ENCODE measurements around the gene ZFYVE21.

DNA sequence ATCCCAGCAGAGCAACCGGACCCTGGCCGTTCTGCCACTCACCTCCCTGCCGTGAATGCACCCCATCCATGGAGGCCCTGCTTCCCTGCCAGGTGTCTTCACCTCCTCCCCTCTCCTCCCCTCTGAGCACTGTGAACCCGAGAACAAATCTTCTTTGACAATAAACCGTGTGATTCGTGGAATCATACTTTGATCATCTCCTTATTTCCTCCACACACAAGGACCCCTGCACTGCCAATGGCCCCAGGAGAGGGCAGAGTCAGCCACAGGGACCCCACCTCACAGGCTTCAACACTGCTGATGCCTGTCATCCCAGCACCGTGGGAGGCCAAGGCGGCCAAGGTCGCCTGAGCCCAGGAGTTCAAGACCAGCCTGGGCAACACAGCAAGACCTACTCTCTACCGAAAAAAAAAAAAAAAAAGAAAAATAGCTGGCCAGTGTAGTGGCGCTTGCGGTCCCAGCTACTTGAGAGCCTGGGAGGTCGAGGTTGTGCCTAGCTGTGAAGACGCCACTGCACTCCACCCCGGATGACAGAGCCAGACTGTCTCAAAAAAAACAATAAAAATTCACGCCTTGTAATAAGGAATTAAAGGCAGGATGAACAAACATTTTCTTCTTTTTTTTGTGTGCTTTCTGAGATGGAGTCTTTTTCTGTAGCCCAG lies 1.4 kb upstream of the ZFYVE21 start:
- TF ChIP-seq, protein P1, sequence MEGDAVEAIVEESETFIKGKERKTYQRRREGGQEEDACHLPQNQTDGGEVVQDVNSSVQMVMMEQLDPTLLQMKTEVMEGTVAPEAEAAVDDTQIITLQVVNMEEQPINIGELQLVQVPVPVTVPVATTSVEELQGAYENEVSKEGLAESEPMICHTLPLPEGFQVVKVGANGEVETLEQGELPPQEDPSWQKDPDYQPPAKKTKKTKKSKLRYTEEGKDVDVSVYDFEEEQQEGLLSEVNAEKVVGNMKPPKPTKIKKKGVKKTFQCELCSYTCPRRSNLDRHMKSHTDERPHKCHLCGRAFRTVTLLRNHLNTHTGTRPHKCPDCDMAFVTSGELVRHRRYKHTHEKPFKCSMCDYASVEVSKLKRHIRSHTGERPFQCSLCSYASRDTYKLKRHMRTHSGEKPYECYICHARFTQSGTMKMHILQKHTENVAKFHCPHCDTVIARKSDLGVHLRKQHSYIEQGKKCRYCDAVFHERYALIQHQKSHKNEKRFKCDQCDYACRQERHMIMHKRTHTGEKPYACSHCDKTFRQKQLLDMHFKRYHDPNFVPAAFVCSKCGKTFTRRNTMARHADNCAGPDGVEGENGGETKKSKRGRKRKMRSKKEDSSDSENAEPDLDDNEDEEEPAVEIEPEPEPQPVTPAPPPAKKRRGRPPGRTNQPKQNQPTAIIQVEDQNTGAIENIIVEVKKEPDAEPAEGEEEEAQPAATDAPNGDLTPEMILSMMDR (IDR thresholded peaks at IDR 0.05 in 2 of 3, conservative IDR thresholded peaks at IDR 0.05 in 1 of 3; ENCODE audit: borderline replicate concordance in 1 of 3, insufficient read depth in 1 of 3, low read depth in 2 of 3, low read length in 2 of 3): no peak
- TF ChIP-seq RAD21 (IDR thresholded peaks at IDR 0.05; ENCODE audit: low read depth): no peak
- no peak for TF ChIP-seq SIN3A (IDR thresholded peaks at IDR 0.05; ENCODE audit: low read depth)
- no peak for TF ChIP-seq EZH2 (IDR thresholded peaks at IDR 0.05)
- TF ChIP-seq POLR2AphosphoS5 (IDR thresholded peaks at IDR 0.05; ENCODE audit: low read depth, low read length): no peak
- no peak for TF ChIP-seq POLR2A (IDR thresholded peaks at IDR 0.05; ENCODE audit: borderline replicate concordance, extremely low read depth, insufficient read depth, insufficient read length)
- no peak for TF ChIP-seq SP1 (IDR thresholded peaks at IDR 0.05; ENCODE audit: low read depth)
- TF ChIP-seq YY1 (IDR thresholded peaks at IDR 0.05; ENCODE audit: extremely low read depth, insufficient replicate concordance, low read depth, low read length): no peak
- TF ChIP-seq, protein P2, sequence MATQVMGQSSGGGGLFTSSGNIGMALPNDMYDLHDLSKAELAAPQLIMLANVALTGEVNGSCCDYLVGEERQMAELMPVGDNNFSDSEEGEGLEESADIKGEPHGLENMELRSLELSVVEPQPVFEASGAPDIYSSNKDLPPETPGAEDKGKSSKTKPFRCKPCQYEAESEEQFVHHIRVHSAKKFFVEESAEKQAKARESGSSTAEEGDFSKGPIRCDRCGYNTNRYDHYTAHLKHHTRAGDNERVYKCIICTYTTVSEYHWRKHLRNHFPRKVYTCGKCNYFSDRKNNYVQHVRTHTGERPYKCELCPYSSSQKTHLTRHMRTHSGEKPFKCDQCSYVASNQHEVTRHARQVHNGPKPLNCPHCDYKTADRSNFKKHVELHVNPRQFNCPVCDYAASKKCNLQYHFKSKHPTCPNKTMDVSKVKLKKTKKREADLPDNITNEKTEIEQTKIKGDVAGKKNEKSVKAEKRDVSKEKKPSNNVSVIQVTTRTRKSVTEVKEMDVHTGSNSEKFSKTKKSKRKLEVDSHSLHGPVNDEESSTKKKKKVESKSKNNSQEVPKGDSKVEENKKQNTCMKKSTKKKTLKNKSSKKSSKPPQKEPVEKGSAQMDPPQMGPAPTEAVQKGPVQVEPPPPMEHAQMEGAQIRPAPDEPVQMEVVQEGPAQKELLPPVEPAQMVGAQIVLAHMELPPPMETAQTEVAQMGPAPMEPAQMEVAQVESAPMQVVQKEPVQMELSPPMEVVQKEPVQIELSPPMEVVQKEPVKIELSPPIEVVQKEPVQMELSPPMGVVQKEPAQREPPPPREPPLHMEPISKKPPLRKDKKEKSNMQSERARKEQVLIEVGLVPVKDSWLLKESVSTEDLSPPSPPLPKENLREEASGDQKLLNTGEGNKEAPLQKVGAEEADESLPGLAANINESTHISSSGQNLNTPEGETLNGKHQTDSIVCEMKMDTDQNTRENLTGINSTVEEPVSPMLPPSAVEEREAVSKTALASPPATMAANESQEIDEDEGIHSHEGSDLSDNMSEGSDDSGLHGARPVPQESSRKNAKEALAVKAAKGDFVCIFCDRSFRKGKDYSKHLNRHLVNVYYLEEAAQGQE (IDR thresholded peaks at IDR 0.05; ENCODE audit: low read depth): no peak
